Tibial nerve (tissue), 4 donors: Measurements from ENCODE around the gene NDC1. TPM values are rescaled to one million over a fixed set of nuclear protein-coding genes. Genes with fewer than 3 reads are reported as not detected.

ENCODE experiments used
- DNase-seq, 2 donors: peaks; one replicate each; pipeline ENCODE4 v3.0.0-alpha.2; 2019; ENCODE audit warnings: low spot score in 2 of 2
- H3K27ac ChIP-seq, 4 donors: fragments of 200-600 bp; sonication (generic) in 3 of 4; one replicate each; pipeline ENCODE4 v1.5.1; 2017 to 2019; ENCODE audit warnings: mild to moderate bottlenecking in 1 of 4
- H3K27me3 ChIP-seq, 2 donors: fragments of 200-600 bp; sonication (generic) in 1 of 2; one replicate each; pipeline versions ENCODE4 v1.5.1 to v1.6.0; 2017 to 2019
- H3K36me3 ChIP-seq, 3 donors: fragments of 200-600 bp; sonication (generic); one replicate each; pipeline ENCODE4 v1.5.1; 2018 to 2019
- H3K4me1 ChIP-seq, 4 donors: fragments of 200-600 bp; sonication (generic) in 3 of 4; one replicate each; pipeline ENCODE4 v1.5.1; 2017 to 2019
- H3K4me3 ChIP-seq, 4 donors: fragments of 200-600 bp; sonication (generic) in 3 of 4; one replicate each; pipeline ENCODE4 v1.5.1; 2017 to 2019; ENCODE audit warnings: mild to moderate bottlenecking in 1 of 4, moderate library complexity in 1 of 4
- H3K9me3 ChIP-seq, 4 donors: fragments of 200-600 bp; sonication (generic) in 3 of 4; one replicate each; pipeline ENCODE4 v1.5.1; 2017 to 2019
- EP300 ChIP-seq, 2 donors: sonication (generic); formaldehyde crosslinking; IDR thresholded peaks; one replicate each; pipeline ENCODE4 v1.6.1; 2017; ENCODE audit warnings: antibody characterized with exemption in 2 of 2, mild to moderate bottlenecking in 1 of 2
- POLR2A ChIP-seq, 2 donors: fragments of 450-650 bp; IDR thresholded peaks; one replicate each; pipeline ENCODE4 v1.6.1; 2017; ENCODE audit warnings: antibody characterized with exemption in 2 of 2, mild to moderate bottlenecking in 2 of 2, moderate library complexity in 2 of 2
- WGBS, 2 donors: methylation state at CpG; one replicate each; pipeline ENCODE4 v1.1.5; 2018; 5-methylcytosine and 5-hydroxymethylcytosine counted together
- total RNA-seq, 4 donors: library from RNA; depleted of rRNA; stranded (reverse); fragments of >200 nt; gene quantifications; one replicate each; pipeline ENCODE4 v1.1.0, GENCODE V29; 2016
- TF ChIP-seq, protein P1 (sequence below), 5 experiments: fragments of 200-600 bp in 3 of 5; fragments of 450-650 bp in 2 of 5; sonication (generic) in 3 of 5; IDR thresholded peaks; one replicate each; pipeline ENCODE4 v1.5.1; 2016 to 2019; ENCODE audit warnings: antibody characterized with exemption in 5 of 5, mild to moderate bottlenecking in 3 of 5, moderate library complexity in 2 of 5

The NDC1 gene
- total RNA-seq, 4 donors from 2014 or later: 8.0 to 13.5 (median 11.5) TPM

- TF ChIP-seq POLR2A (IDR thresholded peaks at IDR 0.05): no peak
- TF ChIP-seq, protein P1, sequence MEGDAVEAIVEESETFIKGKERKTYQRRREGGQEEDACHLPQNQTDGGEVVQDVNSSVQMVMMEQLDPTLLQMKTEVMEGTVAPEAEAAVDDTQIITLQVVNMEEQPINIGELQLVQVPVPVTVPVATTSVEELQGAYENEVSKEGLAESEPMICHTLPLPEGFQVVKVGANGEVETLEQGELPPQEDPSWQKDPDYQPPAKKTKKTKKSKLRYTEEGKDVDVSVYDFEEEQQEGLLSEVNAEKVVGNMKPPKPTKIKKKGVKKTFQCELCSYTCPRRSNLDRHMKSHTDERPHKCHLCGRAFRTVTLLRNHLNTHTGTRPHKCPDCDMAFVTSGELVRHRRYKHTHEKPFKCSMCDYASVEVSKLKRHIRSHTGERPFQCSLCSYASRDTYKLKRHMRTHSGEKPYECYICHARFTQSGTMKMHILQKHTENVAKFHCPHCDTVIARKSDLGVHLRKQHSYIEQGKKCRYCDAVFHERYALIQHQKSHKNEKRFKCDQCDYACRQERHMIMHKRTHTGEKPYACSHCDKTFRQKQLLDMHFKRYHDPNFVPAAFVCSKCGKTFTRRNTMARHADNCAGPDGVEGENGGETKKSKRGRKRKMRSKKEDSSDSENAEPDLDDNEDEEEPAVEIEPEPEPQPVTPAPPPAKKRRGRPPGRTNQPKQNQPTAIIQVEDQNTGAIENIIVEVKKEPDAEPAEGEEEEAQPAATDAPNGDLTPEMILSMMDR (IDR thresholded peaks at IDR 0.05): no peak
- TF ChIP-seq EP300 (IDR thresholded peaks at IDR 0.05): no peak
- Histone ChIP-seq H3K4me3 (no peak overlapping the region), H3K36me3 (peaks cover 0 to 67% (median 12%) of the 10 kb centered on the region in 3 donors), H3K27me3 (no peaks in the 10 kb centered on the region), H3K4me1 (no peaks in the 10 kb centered on the region), H3K27ac (no peak overlapping the region), H3K9me3 (no peaks in the 10 kb centered on the region)
- no peak for DNase-seq
- 93 to 100% methylated on average over 1 of the region's 1 CpG for WGBS, 2 donors
These were observed 37.5 kb downstream of the NDC1 start for GRCh38 chr1:53800621-53801020.

GRCh38 chr1:53799141-53799540 lies 39.0 kb downstream of the NDC1 start:
- H3K4me1 ChIP-seq: no peaks in the 10 kb centered on the region
- peaks cover 0 to 77% (median 12%) of the 10 kb centered on the region in 3 donors for H3K36me3 ChIP-seq
- H3K27me3 ChIP-seq: no peaks in the 10 kb centered on the region
- TF ChIP-seq, protein P1 (IDR thresholded peaks at IDR 0.05): no peak
- TF ChIP-seq EP300 (IDR thresholded peaks at IDR 0.05): no peak
- 17% methylated on average over 1 of the region's 1 CpG for WGBS, 2 donors
- no peak overlapping the region for H3K4me3 ChIP-seq
- DNase-seq: no peak
- H3K9me3 ChIP-seq: no peaks in the 10 kb centered on the region
- no peak overlapping the region for H3K27ac ChIP-seq

- peaks cover 0 to 83% (median 9%) of the 10 kb centered on the region in 3 donors for H3K36me3 ChIP-seq
These were observed 45.3 kb downstream of the NDC1 start for GRCh38 chr1:53792806-53793205.

GRCh38 chr1:53787655-53788054 lies 50.4 kb downstream of the NDC1 start:
- Histone ChIP-seq H3K4me3 (no peak overlapping the region), H3K27ac (no peak overlapping the region), H3K4me1 (no peaks in the 10 kb centered on the region), H3K9me3 (no peaks in the 10 kb centered on the region), H3K27me3 (no peaks in the 10 kb centered on the region), H3K36me3 (peaks cover 0 to 89% (median 10%) of the 10 kb centered on the region in 3 donors)
- DNase-seq: no peak
- TF ChIP-seq, protein P1 (IDR thresholded peaks at IDR 0.05): no peak
- TF ChIP-seq POLR2A (IDR thresholded peaks at IDR 0.05) (no peak), EP300 (IDR thresholded peaks at IDR 0.05) (no peak)
- WGBS, 2 donors: 92 to 94% methylated on average over 3 of the region's 3 CpGs

More at GRCh38 chr1:53792806-53793205, 45.3 kb downstream of the NDC1 start:
- WGBS, 2 donors: 54 to 71% methylated on average over 4 of the region's 4 CpGs
- DNase-seq: no peak
- Histone ChIP-seq H3K4me1 (no peaks in the 10 kb centered on the region), H3K27ac (no peak overlapping the region), H3K27me3 (no peaks in the 10 kb centered on the region), H3K9me3 (no peaks in the 10 kb centered on the region), H3K4me3 (no peak overlapping the region)
- TF ChIP-seq, protein P1 (IDR thresholded peaks at IDR 0.05): no peak
- TF ChIP-seq EP300 (IDR thresholded peaks at IDR 0.05) (no peak), POLR2A (IDR thresholded peaks at IDR 0.05) (no peak)

DNA sequence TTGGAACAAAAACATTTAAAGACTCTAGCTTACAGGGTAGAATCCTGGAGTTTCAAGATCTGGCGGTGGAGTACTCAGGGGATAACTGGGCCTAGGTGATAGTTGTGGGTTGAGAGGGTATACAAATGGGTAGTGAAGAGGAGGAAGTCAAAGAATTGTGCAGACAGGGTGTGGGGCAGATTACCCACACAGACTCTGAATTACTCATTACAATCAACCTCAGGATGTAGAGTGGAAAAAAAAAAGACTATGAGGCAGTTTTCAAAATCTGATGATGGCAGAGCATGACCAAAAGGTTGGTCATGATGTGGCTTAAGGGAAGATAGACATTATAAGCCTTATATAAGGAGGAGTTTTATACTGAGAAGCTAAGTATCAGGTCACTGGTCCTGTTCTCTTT lies 55.0 kb downstream of the NDC1 start:
- no peaks in the 10 kb centered on the region for H3K9me3 ChIP-seq
- no peaks in the 10 kb centered on the region for H3K27me3 ChIP-seq
- H3K27ac ChIP-seq: no peak overlapping the region
- peaks cover 0 to 80% (median 7%) of the 10 kb centered on the region in 3 donors for H3K36me3 ChIP-seq
- H3K4me1 ChIP-seq: no peaks in the 10 kb centered on the region
- DNase-seq: no peak
- no peak for TF ChIP-seq EP300 (IDR thresholded peaks at IDR 0.05)
- TF ChIP-seq POLR2A (IDR thresholded peaks at IDR 0.05): no peak
- TF ChIP-seq, protein P1 (IDR thresholded peaks at IDR 0.05): no peak
- WGBS, 2 donors: 90 to 100% methylated on average over 1 of the region's 1 CpG
- no peak overlapping the region for H3K4me3 ChIP-seq
